HG03196 (cell line): ENCODE data around the gene ZNF280D.
A peak's percentile ranks its signal among the peaks of the same experiment; 100 is the strongest.
"Not testable (repeated sequence)": the region's sequence is repeated elsewhere in the genome, so short reads cannot be mapped to it uniquely, and the experiment has no call there.

Experiments used
- ATAC-seq: cut with Tn5 transposase; IDR thresholded peaks from one replicate; pipeline ENCODE4 v1.9.1; 2021; ENCODE audit not compliant: unreplicated experiment

Gene ZNF280D, protein sequence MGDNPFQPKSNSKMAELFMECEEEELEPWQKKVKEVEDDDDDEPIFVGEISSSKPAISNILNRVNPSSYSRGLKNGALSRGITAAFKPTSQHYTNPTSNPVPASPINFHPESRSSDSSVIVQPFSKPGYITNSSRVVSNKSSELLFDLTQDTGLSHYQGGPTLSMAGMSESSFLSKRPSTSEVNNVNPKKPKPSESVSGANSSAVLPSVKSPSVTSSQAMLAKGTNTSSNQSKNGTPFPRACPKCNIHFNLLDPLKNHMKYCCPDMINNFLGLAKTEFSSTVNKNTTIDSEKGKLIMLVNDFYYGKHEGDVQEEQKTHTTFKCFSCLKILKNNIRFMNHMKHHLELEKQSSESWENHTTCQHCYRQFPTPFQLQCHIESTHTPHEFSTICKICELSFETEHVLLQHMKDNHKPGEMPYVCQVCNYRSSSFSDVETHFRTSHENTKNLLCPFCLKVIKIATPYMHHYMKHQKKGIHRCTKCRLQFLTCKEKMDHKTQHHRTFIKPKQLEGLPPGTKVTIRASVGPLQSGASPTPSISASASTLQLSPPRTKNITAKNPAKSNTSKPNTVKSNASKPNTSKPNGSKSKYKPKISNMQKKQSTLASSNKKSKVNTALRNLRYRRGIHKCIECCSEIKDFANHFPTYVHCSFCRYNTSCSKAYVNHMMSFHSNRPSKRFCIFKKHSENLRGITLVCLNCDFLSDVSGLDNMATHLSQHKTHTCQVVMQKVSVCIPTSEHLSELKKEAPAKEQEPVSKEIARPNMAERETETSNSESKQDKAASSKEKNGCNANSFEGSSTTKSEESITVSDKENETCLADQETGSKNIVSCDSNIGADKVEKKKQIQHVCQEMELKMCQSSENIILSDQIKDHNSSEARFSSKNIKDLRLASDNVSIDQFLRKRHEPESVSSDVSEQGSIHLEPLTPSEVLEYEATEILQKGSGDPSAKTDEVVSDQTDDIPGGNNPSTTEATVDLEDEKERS

DNA sequence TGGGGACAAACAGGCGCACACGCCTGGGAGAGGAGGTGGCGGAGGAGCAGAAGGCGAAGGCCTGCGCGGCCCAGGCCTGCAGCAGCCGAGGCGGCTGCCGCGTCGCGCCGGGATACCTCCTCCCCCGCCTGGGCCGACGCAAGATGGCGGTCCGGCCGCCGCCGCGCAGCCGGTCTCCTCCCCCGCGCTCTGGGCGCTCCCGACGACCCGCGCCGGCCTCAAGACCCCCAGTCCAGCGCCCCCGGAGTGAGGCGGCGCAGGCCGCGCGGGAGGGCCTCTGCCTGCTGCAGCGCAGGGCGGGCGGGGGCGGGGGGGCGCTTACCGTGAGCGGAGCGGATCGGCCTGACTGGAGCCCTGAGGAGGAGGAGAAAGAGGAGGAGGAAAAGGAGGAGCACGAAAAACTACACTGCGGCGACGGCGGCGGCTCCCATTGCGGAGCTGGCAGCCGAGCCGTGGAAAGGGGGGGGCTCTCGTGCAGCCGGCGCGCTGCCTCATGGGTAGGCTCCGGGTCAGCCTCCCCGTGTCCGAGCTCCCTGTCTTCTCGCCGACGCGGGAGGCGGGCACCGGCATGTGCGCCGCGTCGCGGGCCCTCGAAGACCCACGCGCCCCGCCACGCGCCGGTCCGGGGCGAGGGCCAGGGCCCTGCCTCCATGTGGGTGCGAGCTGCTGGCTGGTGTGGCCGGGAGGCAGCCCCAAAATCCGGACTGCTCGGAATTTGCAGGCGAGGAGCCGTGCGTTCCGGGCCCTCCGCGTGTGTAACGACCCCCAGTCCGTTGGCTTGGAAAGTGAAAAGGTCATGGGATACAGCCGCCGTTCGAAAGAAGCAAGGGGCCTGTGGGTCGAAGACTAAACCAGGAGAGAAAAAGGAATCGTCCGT is at the start of gene ZNF280D:
TSS of gene ZNF280D (minus strand) at position 374 of the 877 bp plus-strand sequence. CDS start 26,400 bp downstream, outside the sequence.
- peak; percentile 65 for ATAC-seq

DNA sequence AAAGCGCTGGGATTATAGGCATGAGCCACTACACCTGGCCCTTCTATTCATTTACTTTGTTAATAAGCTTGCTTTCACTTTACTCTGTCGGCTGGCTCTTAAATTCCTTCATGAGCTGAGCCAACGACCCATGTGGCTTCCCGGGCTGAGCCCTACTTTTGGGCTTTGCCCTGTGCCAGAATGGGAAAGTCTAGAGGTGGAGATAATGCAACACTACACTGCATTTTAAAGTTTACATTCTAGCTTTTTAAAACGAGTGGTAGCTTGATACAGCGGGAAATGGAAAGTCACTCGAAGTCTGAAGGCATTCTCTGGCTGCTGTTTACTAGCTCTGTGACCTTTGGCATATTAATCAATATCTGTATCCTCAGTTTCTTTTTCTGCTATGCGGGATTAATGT is 49.0 kb upstream of the ZNF280D start:
- ATAC-seq, result no peak

DNA sequence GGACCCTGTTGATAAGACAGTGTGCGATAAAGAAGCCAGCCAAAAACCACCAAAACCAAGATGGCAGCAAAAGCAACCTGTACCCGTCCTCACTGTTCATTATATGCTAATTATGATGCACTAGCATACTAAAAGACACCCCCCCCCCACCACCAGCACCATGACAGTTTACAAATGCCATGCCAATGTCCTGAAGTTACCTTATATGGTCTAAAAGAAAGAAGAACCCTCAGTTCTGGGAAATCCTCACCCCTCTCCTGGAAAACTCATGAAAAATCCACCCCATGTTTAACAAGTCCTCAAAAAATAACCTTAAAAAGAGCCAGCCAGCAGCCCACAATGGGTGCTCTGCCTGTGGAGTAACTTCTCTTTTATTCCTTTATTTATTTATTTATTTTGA is 48.4 kb upstream of the ZNF280D start:
- ATAC-seq, result no peak

DNA sequence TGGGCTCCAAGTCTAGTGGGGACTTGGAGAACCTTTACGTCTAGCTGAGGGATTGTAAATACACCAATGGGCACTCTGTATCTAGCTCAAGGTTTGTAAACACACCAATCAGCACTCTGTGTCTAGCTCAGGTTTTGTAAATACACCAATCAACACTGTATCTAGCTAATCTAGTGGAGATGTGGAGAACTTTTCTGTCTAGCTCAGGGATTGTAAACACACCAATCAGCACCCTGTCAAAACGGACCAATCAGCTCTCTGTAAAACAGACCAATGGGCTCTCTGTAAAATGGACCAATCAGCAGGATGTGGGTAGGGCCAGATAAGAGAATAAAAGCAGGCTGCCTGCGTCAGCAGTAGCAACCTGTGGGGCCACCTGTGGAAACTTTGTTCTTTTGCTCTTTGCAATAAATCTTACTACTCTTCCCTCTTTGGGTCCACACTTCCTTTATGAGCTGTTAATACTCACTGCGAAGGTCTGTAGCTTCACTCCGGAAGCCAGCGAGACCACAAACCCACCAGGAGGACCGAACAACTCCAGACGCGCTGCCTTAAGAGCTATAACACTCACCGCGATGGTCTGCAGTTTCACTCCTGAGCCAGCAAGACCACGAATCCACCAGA is 46.9 kb upstream of the ZNF280D start:
- not testable (repeated sequence) for ATAC-seq

DNA sequence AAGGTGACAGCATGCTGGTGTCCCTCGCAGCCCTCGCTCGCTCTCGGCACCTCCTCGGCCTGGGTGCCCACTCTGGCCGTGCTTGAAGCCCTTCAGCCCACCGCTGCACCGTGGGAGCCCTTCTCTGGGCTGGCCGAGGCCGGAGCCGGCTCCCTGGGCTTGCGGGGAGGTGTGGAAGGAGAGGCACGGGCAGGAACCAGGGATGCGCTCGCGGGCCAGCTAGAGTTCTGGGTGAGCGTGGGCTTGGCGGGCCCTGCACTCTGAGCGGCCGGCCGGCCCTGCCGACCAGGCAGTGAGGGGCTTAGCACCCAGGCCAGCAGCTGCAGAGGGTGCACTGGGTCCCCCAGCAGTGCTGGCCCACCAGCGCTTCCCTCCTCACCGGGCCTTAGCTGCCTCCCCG is 46.1 kb upstream of the ZNF280D start:
- ATAC-seq, result not testable (repeated sequence)

DNA sequence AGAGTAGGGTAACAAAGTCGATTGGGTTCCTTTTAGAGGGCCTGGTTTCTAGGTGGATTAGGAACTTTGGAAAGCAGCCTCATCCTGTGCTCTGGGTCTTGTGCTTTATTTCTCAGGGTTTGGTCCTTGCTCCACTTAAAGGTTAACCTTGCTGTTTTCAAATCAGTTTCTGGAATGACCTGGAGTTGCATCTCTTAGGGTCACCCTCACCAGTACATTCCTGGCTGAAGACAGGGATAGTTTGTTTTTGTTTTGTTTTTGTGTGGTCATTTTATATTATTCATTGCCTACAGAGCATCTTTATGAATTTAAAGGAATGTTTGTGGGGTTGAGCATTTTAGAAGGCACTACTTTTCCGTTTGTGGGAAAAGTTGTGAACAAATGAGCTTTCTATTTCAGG is 45.5 kb upstream of the ZNF280D start:
- no peak for ATAC-seq

DNA sequence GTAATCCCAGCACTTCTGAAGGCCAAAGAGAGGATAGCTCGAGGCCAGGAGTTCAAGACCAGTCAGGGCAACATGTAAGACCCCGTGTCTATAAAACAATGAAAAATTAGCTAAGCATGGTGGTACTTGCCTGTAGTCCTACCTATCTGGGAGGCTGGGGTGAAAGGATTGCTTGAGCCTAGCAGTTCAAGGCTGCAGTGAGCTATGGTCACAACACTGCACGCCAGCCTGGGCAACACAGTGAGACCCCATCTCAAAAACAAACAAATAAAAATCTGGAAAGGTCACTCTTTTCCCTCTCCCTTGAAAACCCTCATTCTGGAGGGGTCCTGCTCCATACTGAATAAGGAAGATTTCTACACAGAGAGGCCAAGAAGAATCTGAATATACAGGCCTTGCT is 43.5 kb upstream of the ZNF280D start:
- ATAC-seq, result no peak

DNA sequence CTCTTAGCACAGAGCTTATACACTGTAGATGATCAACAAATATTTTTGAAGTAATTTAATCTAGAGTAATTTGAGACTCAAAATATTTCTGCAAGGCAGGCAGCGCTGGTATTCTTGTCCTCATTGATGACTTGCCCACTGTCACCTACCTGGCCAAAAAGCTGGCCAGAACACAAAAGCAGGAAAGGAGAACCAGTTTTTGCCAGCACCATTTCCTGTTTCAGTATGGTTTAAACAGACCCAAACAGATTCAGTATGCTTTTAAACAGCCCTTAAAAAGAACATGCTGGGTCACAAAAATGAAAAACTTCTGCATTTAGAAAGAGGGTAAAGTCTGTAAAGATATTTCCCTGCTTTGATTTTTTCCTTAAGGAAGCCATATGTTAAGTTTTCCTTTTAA is 42.3 kb upstream of the ZNF280D start:
- no peak for ATAC-seq

DNA sequence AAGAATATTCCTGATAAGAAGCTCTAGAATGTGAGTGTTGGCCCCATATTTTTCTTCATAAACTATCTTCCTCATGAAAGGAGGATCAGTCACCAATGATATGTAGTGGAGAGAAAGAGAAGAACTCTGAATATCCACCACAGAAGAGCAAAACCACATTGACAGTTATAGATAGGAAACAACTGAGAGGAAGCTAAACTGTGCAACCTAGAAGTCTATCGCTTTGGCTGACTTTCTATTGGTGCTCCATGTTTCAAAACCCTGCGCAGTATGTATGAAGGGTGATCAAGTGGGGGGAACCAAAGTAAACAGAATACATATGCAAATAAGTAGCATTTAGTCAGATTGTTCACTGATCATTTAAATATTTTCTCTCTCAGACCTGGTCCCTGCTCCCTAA is 41.0 kb upstream of the ZNF280D start:
- ATAC-seq, result no peak

DNA sequence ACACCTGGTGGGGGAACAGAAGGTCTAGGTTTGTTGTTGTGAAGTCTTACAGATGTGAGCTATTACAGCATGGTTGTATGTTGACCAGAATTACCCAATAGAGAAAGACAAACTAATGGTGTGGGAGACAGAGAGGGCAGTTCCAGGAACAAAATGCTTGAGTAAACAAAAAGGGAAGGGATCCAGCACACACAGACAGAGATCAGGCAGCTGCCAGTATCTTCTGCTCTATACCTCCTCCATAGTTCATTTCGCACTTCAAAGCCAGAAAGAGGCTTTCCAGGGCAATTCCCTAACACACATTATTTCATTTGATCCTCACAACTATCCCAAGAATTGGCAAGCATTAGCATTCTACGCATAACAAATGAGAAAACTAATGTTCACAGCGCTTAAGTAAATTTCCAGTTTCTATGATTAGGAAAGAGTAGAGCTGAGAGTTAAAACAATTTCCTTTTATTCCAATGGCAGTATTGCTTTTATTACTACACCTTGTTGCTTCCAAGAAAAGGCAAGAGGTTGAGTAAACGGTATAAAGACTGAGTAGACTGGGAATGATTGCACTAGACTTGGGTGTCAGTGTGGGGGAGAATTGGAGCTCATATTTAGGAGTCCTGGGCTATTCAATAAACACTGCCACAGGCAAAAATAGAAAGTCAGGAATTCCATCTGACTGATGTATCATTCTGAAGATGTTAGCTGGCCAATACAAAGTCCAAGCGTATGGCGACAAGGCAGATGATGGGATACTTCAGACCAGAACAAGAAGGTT is 39.7 kb upstream of the ZNF280D start:
- ATAC-seq, result no peak

DNA sequence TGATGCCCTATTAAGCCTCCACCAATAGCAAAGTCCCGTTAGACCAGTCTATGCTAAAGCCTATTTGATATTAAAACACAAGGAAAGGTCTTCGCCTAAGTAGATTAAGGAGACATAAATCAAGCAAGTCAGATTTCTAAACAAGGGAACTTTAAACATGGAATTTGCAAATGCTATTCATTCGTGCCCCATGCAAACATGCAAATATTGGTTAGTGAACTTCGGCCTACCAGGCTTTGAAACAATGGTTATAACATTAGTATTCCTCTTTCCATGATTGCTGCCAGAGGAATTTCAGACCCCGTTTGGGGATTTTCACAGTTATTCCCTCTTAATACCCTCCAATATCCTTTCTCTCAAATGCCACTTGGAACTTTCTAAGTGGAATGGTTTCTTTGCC is 36.9 kb upstream of the ZNF280D start:
- no peak for ATAC-seq

DNA sequence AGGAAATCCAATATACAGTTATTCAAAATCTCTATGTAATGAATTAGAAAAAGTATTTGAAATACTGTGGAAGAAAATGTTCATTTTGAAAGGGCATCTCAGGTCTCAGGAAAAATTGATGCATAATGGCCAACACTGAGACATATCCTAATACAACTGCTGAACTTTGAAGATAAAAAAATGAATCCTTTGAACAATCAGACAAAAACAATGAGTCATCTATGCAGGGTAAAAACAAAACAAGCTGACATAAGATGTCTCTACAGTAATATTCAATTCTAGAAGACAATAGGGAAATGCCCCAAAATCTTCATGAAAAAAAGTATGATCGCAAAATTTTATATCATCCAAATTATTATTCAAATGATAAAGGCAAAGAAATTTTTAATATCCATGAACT is 34.0 kb upstream of the ZNF280D start:
- ATAC-seq, result no peak

DNA sequence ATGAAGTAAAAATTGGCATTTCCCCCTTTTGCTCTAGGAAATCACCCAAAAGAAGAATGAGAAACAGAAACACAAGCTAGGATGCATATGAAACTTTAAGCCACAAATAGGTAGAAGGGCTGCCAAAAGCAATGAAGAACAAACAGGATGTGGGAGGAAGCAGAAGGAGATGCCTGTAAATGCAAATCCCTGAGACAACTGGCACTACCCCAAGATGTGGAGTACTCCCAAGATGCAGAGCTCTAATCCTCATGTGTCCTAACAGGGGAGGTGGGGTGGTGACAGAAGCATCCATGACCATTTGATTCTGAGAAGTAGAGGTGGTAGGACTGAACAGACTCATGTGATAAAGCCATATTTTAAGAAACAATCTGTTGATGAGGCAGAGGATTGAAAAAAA is 31.9 kb upstream of the ZNF280D start:
- no peak for ATAC-seq

DNA sequence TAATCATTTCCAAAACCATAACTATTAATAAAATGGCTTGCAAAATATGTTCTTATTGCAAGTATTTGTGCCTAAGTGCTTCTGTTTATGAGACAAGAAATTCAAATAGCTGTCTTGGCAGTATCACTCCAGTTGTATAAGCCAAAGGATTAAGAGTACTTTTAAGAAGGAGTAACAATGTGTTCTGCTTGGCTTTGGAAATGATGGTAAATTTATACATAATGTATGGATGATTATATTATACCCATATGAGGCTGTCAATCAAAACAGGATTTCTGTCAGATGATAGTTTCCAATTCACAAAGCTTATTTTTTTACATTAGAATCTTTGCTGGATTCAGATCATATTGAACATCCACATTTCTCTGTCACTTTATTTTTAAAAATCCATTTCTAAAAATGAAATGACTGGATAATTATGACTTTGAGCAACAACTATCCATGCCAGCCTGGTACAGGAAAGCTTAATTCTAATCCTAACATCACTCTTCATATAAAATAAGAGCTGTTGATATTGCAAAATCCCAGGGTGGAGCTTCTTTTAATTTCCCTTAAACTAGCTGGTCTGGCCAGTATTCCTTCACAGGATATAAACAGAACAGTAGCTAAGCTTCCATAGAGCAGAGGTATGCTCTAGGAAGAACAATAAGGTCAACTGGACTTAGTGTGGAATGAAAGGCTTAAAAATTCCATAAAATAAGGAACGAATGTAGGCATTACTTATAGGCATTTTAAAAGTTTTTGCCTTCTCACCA is 30.0 kb upstream of the ZNF280D start:
- no peak for ATAC-seq

DNA sequence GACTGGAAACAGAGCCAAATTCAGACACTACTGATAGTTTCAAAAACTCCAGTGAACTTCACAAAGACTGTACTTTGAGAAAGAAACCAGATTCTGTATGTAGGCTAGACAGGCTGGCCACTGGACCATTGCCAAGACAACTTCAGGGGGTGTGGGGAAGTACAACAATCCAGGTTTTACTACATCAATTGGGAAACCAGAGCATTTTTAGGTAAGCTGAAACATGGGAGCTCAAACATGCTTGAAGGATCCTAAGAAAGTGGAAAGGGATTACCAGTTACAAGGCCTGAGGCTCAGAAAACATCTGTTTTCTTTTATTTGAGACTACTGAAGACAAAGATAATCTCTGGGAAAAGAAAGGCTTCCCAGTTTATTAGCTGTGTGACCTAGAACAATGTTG is 26.9 kb upstream of the ZNF280D start:
- no peak for ATAC-seq

DNA sequence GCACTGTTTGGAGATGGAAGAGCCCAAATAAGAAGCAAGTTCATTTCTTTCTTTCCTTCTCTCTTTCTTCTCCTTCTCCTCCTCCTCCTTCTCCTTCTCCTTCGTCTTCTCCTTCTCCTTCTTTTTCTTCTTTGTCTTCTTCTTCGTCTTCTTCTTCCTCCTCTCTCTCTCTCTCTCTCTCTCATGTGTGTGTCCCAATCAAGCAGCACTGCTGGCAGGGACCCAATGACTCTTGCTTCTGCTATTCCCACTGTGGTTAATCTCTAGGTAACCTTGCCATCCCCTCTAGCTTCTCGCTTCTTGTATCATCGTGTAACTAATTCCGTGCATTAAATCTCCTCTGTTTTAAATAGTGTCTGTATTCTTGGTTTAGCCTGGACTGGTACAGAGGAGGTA is 26.1 kb upstream of the ZNF280D start:
- no peak for ATAC-seq

DNA sequence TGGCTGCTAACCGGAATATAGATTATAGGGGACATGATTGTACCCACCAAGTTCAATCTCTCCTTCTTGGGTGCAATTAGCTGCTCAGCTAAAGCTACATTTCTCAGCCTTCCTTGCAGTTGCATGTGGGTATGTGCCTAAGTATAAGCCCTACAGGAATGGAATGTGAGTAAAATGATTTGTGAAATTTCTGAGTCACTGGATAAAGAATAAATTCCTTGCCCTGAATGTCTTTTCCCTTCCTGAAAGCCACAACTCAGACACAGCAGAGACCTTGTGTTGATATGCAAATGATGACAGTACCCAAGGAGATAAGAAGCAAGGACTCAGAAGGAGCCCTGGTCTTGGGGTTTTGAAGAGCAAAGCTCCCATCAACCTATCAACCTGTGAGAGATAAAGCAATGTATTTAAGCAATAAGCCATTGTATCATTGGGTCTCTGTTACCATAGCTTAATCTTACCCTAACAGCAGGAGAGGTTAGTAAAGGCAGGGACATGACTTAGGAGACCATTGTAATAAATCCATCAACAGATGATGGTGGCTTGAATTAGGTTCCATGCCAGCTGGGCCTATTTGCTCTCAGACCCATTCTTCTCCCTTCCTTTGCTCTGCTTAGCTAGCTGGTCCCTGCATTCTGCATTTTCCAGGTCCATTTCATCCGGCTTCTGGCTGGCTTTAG is 25.6 kb upstream of the ZNF280D start:
- ATAC-seq, result no peak

DNA sequence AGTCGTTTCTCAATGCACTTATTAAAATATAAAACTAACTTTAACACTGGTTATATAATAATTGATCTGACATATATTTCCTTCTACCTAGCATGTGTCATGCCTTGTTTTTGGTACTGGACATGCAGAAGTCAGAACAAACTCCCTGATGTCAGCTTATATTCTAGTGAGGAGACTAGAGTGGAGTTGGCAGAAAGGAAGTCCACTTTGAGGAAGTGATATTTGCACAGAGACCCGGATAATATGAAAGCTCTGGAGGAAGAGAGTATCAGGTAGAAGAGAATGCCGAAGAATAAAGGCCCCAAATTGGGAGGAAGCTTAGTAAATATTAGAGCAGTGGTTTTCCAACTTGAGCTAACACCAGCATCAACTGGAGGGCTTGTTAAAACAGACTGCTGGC is 24.6 kb upstream of the ZNF280D start:
- no peak for ATAC-seq
